Measurements from ENCODE around the gene JKAMP. TPM values are rescaled to one million over a fixed set of nuclear protein-coding genes. Genes with fewer than 3 reads are reported as not detected.

Gene JKAMP
- total RNA-seq, 4 donors from 2014 or later = 31.9 to 110 (median 72.5) TPM

DNA sequence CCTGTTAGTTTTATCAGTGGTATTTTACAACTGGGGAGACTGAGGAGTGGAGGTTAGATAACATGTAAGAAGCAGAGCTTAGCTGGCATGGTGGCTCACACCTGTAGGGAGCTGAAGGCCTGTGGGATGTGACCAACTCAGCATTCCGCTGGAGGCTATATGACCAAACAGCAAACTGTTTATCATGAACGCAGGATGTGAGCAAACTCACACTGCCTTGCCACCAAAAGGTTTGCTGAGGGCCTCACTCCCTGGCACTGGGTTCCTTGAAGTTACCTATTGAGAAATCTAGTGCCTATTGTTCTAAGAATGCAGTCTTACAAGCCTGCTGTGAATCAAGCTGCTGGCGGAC lies 23.4 kb downstream of the JKAMP start:
- Histone ChIP-seq H3K27me3 (no peaks in the 10 kb centered on the region), H3K4me3 (no peak overlapping the region), H3K27ac (no peak overlapping the region), H3K36me3 (peaks cover 0 to 4% of the 10 kb centered on the region in 2 donors), H3K9me3 (no peaks in the 10 kb centered on the region), H3K4me1 (no peaks in the 10 kb centered on the region)
- no peak for TF ChIP-seq POLR2A (IDR thresholded peaks at IDR 0.05)
- no peak for TF ChIP-seq CTCF (IDR thresholded peaks at IDR 0.05)
- no peak for DNase-seq
- intact Hi-C loops (cut with DNase I; ENCODE audit: low total_unique reads) = no loop called here

DNA sequence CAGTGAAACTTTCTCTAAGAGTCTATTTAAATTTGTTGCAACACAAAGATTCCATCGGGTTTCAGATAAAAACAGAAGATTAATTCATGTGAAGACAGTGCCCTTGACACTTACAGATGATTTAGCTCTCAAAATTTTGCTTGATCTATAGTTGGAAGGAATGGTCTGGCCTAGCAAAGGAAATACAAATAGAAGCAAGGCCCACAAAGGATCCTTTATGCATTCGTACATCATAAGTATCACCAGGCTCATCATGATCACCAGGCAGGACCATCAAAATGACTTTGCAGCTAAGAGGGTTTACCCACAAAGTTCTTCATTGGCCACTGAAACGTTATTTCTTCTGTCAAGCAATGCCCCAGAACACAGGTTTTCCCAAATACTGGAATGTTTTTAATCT lies 24.8 kb downstream of the JKAMP start:
- Histone ChIP-seq H3K27me3 (no peaks in the 10 kb centered on the region), H3K36me3 (peaks cover 0 to 4% of the 10 kb centered on the region in 2 donors), H3K9me3 (no peaks in the 10 kb centered on the region), H3K4me1 (no peaks in the 10 kb centered on the region), H3K4me3 (no peak overlapping the region), H3K27ac (no peak overlapping the region)
- TF ChIP-seq POLR2A (IDR thresholded peaks at IDR 0.05) (no peak), CTCF (IDR thresholded peaks at IDR 0.05) (no peak)
- no peak for DNase-seq
- intact Hi-C loops (cut with DNase I; ENCODE audit: low total_unique reads) = no loop called here

DNA sequence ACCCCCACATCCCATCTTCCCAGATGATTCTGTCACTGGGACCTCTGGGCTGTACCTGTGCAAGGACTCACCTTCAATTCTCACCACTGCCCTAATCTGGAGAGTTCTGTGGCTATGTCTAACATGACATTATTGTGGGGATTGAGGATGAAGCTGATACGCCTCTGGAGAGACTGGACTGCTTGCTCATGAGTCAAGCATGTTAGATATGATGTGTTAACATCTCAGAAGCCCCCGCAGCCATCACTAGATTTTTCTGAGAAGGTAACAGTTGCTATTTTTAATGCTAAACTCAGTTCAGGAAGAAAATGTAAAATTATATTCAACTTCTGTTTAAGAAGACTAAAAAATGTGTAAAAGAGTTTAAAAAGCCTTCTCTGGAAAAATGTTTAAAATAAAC lies 25.7 kb downstream of the JKAMP start:
- Histone ChIP-seq H3K27me3 (no peaks in the 10 kb centered on the region), H3K27ac (no peak overlapping the region), H3K36me3 (peaks cover 0 to 4% of the 10 kb centered on the region in 2 donors), H3K4me1 (no peaks in the 10 kb centered on the region), H3K9me3 (no peaks in the 10 kb centered on the region), H3K4me3 (no peak overlapping the region)
- no peak for DNase-seq
- TF ChIP-seq CTCF (IDR thresholded peaks at IDR 0.05) (no peak), POLR2A (IDR thresholded peaks at IDR 0.05) (no peak)
- intact Hi-C loops (cut with DNase I; ENCODE audit: low total_unique reads) = no loop called here

- DNase-seq = no peak
- TF ChIP-seq POLR2A (IDR thresholded peaks at IDR 0.05) = no peak
- Histone ChIP-seq H3K36me3 (no peaks in the 10 kb centered on the region), H3K4me3 (no peak overlapping the region), H3K4me1 (no peaks in the 10 kb centered on the region), H3K9me3 (no peaks in the 10 kb centered on the region), H3K27ac (no peak overlapping the region), H3K27me3 (no peaks in the 10 kb centered on the region)
- intact Hi-C loops (cut with DNase I; ENCODE audit: low total_unique reads) = no loop called here
Observed at GRCh38 chr14:59510966-59511365, 26.6 kb downstream of the JKAMP start.

DNA sequence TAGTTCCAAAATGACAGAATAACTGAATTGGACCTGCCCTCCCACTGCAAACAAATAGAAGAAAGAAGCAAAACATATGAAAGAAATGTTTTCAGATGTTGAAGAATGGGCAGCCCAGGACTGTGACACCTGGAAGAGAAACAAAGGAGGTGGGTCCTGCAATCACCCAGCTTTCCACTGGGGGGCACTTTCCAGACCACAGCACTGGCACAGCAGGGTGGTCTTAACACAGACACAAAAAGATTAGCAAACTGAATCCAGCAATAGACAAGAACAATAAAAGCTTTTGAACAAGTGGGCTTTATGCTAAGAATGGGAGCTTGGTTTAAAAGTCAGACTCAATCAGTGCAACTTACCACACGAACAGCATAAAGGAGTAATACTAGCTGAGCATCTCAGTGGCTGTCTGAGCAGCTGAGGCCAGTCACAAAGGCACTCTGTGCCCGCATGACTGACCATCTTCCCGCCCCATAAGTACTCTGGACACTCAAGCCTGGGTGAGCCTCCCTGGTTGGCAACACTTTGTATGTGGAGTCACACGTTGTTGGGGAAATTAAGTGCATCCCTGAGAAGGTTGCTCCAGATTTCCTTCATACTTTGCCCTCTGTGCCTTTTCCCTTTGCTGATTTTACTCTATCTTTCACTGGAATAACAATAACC lies 27.7 kb downstream of the JKAMP start:
- intact Hi-C loops (cut with DNase I; ENCODE audit: low total_unique reads) = no loop called here
- TF ChIP-seq CTCF (IDR thresholded peaks at IDR 0.05) = no peak
- no peak for TF ChIP-seq POLR2A (IDR thresholded peaks at IDR 0.05)

DNA sequence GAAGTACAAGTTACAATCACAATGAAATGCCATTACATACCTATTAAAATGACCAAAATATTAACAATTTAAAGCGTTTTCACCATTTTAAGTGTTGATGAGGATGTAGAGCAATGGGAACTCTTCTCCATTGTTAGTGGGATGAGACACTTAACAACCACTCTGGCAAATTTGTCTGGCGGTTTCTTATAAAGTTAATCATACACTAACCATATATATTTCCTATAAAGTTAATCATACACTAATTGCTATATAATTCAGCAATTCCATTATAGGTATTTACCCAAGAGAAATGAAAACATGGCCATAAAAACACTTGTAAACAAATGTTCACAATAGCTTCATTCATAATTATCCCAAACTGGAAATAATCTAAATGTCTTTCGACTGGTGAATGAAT lies 35.9 kb downstream of the JKAMP start:
- H3K9me3 ChIP-seq = no peaks in the 10 kb centered on the region
- intact Hi-C loops (cut with DNase I; ENCODE audit: low total_unique reads) = no loop called here
- no peaks in the 10 kb centered on the region for H3K27me3 ChIP-seq
- no peak overlapping the region for H3K4me3 ChIP-seq
- H3K36me3 ChIP-seq = no peaks in the 10 kb centered on the region
- TF ChIP-seq POLR2A (IDR thresholded peaks at IDR 0.05) (no peak), CTCF (IDR thresholded peaks at IDR 0.05) (no peak)
- H3K4me1 ChIP-seq = no peaks in the 10 kb centered on the region
- no peak overlapping the region for H3K27ac ChIP-seq
- DNase-seq = no peak

More for the DNA sequence above, 27.7 kb downstream of the JKAMP start:
- no peaks in the 10 kb centered on the region for H3K4me1 ChIP-seq
- H3K36me3 ChIP-seq = no peaks in the 10 kb centered on the region
- H3K9me3 ChIP-seq = no peaks in the 10 kb centered on the region
- DNase-seq = no peak
- H3K4me3 ChIP-seq = no peak overlapping the region
- H3K27ac ChIP-seq = no peak overlapping the region
- no peaks in the 10 kb centered on the region for H3K27me3 ChIP-seq

Measured in uterus (tissue), 4 donors.